Measurements from ENCODE around the gene MAPKAP1.
"Not testable (repeated sequence)": the region's sequence is repeated elsewhere in the genome, so short reads cannot be mapped to it uniquely, and the experiment has no call there.

Gene MAPKAP1

GRCh38 chr9:125730168-125730567, 23.2 kb upstream of the MAPKAP1 start:
- no peak for DNase-seq (ENCODE audit: low read depth)

- no peak for DNase-seq (ENCODE audit: low read depth)
Observed at GRCh38 chr9:125726456-125727132, 19.6 kb upstream of the MAPKAP1 start.

GRCh38 chr9:125707472-125707804, 430 bp upstream of the MAPKAP1 start:
- DNase-seq (ENCODE audit: low read depth) = no peak

GRCh38 chr9:125705893-125706292, 1.1 kb downstream of the MAPKAP1 start:
- no peak for DNase-seq (ENCODE audit: low read depth)

- DNase-seq (ENCODE audit: low read depth) = no peak
Observed at GRCh38 chr9:125703662-125704061, 3.3 kb downstream of the MAPKAP1 start.

GRCh38 chr9:125701351-125701750, 5.7 kb downstream of the MAPKAP1 start:
- no peak for DNase-seq (ENCODE audit: low read depth)

- no peak for DNase-seq (ENCODE audit: low read depth)
Observed at GRCh38 chr9:125700791-125701190, 6.2 kb downstream of the MAPKAP1 start.

GRCh38 chr9:125699870-125700269, 7.1 kb downstream of the MAPKAP1 start:
- DNase-seq (ENCODE audit: low read depth) = no peak

GRCh38 chr9:125696106-125696647, 10.8 kb downstream of the MAPKAP1 start:
- no peak for DNase-seq (ENCODE audit: low read depth)

GRCh38 chr9:125695548-125695947, 11.5 kb downstream of the MAPKAP1 start:
- DNase-seq (ENCODE audit: low read depth) = not testable (repeated sequence)

GRCh38 chr9:125694478-125694877, 12.5 kb downstream of the MAPKAP1 start:
- DNase-seq (ENCODE audit: low read depth) = no peak

- not testable (repeated sequence) for DNase-seq (ENCODE audit: low read depth)
Observed at GRCh38 chr9:125693492-125693891, 13.5 kb downstream of the MAPKAP1 start.

- no peak for DNase-seq (ENCODE audit: low read depth)
Observed at GRCh38 chr9:125691869-125692268, 15.1 kb downstream of the MAPKAP1 start.

GRCh38 chr9:125690679-125691078, 16.3 kb downstream of the MAPKAP1 start:
- DNase-seq (ENCODE audit: low read depth) = no peak

GRCh38 chr9:125687163-125687863, 19.7 kb downstream of the MAPKAP1 start:
- no peak for DNase-seq (ENCODE audit: low read depth)

GRCh38 chr9:125685167-125685566, 21.8 kb downstream of the MAPKAP1 start:
- no peak for DNase-seq (ENCODE audit: low read depth)

- no peak for DNase-seq (ENCODE audit: low read depth)
Observed at GRCh38 chr9:125683486-125683885, 23.5 kb downstream of the MAPKAP1 start.

- DNase-seq (ENCODE audit: low read depth) = no peak
Observed at GRCh38 chr9:125682340-125682739, 24.7 kb downstream of the MAPKAP1 start.

- no peak for DNase-seq (ENCODE audit: low read depth)
Observed at GRCh38 chr9:125681657-125682056, 25.4 kb downstream of the MAPKAP1 start.

- no peak for DNase-seq (ENCODE audit: low read depth)
Observed at GRCh38 chr9:125681086-125681622, 25.9 kb downstream of the MAPKAP1 start.

GRCh38 chr9:125680445-125680844, 26.6 kb downstream of the MAPKAP1 start:
- no peak for DNase-seq (ENCODE audit: low read depth)

- no peak for DNase-seq (ENCODE audit: low read depth)
Observed at GRCh38 chr9:125679597-125680189, 27.3 kb downstream of the MAPKAP1 start.
